Ishikawa (cell line): ENCODE data around the gene ATP11A.

Experiments
- CEBPB ChIP-seq: IDR thresholded peaks from 2 replicates; pipeline ENCODE4 v1.6.1; 2012
- CREB1 ChIP-seq: IDR thresholded peaks from 2 replicates; pipeline ENCODE4 v1.6.1; 2012; ENCODE audit warnings: low read depth
- EP300 ChIP-seq: IDR thresholded peaks from 2 replicates; pipeline ENCODE4 v1.6.1; 2012; ENCODE audit warnings: borderline replicate concordance
- NFIC ChIP-seq: IDR thresholded peaks from 2 replicates; pipeline ENCODE4 v1.6.1; 2012
- TAF1 ChIP-seq: IDR thresholded peaks from 2 replicates; pipeline ENCODE4 v1.6.1; 2012; ENCODE audit warnings: low read depth, mild to moderate bottlenecking
- TCF12 ChIP-seq: IDR thresholded peaks from 2 replicates; pipeline ENCODE4 v1.6.1; 2012; ENCODE audit warnings: low read depth
- YY1 ChIP-seq: IDR thresholded peaks from 2 replicates; pipeline ENCODE4 v1.6.1; 2012; ENCODE audit warnings: low read depth

DNA sequence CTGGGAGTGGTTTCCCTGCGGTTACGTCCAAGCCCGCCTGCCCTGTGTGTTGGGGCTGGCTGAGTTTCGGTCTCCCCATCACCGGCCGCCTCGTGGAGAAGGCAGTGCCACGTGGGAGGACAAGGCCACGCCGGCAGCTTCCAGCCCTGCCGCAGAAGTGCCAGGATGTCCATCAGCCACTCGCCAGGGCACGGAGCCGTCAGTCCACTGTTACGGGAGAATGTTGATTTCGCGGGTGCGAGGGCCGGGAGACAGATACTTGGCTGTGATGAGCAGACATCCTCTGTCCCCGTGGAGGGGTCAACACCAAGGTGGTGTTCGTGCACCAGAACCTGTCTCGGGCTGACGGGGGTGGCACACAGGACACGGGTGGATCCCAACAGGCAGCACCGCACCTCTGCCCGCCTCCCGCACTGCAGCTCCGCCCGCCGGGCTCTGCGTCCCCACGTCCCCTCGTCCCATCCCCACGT is 192.8 kb downstream of the ATP11A start:
- TF ChIP-seq TCF12 (no peak), EP300 (no peak), CREB1 (no peak), CEBPB (no peak), YY1 (no peak), TAF1 (no peak), NFIC (no peak)
